Measurements from ENCODE around the gene SHLD1. TPM values are rescaled to one million over a fixed set of nuclear protein-coding genes. Genes with fewer than 3 reads are reported as not detected.

The SHLD1 gene, protein sequence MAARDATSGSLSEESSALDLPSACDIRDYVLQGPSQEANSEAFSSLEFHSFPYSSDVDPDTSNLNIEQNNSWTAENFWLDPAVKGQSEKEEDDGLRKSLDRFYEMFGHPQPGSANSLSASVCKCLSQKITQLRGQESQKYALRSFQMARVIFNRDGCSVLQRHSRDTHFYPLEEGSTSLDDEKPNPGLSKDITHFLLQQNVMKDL
- total RNA-seq = 1.5 and 3.9 TPM in 2 replicates

DNA sequence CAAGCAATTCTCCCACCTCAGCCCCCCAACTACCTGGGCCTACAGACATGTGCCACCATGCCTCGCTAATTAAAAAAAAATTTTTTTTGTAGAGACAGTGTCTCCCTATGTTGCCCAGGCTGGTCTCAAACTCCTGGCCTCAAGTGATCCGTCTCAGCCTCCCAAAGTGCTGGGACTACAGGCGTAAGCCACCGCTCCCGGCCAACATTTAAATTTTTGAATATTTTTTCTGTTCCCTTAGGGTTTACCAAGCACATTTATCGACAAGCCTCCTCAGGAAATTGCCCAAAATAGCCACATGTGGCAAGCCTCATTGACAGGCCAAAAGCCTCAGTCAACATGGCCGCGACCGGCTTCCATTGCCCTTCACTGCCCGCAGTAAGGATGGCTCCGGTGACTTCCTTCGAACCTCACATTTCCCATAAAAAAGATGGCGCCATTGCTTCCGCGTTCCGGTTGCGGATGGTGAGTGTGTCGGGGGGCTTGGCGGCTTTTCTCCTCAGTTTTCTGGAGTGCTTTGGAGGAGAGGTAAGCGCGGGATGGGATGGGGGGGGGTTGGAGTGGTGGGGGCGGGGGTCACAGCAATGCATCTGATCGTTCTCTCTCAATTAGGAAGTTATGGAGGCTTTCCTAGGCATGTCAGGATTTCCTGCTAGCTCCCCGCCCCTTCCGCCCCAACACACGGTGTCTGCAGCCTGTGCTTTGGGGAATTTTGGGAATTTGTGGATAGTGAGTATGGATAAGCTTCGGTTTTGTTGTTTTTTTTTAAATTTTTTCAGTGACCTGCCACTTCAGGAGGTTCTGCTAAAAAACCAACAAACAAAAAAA, at the start of gene SHLD1:
SHLD1 (plus strand) TSS at position 450 of the 828 bp plus-strand sequence. CDS start 22,465 bp downstream, outside the sequence.

Small RNA genes within 50 kb of the gene (small RNA-seq; reads per million reads assigned to genes)
- 5.3 reads per million, percentile 82 among the genes with 10 or more reads in this experiment for gene RNU1-55P

Other genes with a start within 250 kb of the SHLD1 start
- 15.8 and 23.3 TPM in 2 replicates for gene GPCPD1, start 139.4 kb upstream of the SHLD1 start, total RNA-seq
- not detected in 2 replicates for gene CHGB, start 161.1 kb downstream of the SHLD1 start, total RNA-seq
- gene TRMT6, start 200.1 kb downstream of the SHLD1 start, total RNA-seq = 8.8 and 10.2 TPM in 2 replicates
- 18.1 and 20.2 TPM in 2 replicates for gene MCM8, start 200.3 kb downstream of the SHLD1 start, total RNA-seq

Measured in thoracic aorta endothelial cell (primary cell).